ENCODE data around the gene MADD.
"Not testable (repeated sequence)": the region's sequence is repeated elsewhere in the genome, so short reads cannot be mapped to it uniquely, and the experiment has no call there.

The MADD gene

DNA sequence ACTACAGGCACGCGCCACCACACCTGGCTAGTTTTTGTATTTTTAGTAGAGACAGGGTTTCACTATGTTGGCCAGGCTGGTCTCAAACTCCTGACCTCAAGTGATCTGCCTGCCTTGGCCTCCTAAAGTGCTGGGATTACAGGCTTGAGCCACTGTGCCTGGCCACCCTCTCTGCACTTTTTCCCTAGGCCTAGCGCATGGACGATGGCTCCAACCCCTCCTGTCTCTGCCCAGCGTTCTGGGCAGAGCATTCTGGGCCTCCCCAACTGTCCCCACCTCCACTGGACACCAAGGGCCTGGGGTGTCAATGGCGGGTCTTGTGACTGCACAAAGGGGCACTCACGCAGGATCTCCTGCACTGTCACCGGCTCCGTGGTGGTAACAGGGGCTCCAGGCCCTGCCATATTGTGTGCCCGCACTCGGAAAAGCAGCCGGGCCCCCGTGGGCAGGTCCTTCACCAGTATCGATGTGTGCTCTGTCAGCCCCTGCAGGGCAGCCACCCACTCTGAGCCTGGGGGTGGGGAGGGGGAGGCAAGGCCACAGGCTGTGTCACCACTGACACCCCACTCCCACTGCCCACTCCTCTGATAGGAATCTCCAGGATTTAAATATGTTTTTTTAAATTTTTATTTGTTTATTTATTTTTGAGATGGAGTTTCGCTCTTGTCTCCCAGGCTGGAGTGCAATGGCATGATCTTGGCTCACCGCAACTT, 64.9 kb downstream of the MADD start:
- not testable (repeated sequence) for FAIRE-seq; DNase-seq (ENCODE audit: insufficient read length, low spot score)

DNA sequence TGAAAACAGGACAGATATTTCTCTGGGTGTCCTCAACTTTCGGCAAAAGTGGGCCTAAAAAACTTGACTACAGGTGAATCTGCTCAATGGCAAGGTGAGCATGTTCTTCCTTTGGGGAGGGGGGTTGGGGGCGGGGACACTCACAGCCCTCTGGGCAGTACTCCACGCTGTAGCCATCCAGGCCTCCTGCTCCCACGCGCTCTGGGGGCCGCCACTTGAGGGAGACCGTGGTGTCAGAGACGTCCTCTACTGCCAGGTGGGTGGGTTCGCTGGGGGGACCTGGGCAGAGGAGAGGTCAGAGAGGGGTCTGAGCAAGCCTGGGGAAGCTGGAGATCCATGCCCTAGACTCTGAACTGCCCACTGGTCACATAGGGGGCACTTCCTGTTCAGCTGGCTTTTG, 65.8 kb downstream of the MADD start:
- FAIRE-seq (no peak), DNase-seq (ENCODE audit: insufficient read length, low spot score) (no peak)

DNA sequence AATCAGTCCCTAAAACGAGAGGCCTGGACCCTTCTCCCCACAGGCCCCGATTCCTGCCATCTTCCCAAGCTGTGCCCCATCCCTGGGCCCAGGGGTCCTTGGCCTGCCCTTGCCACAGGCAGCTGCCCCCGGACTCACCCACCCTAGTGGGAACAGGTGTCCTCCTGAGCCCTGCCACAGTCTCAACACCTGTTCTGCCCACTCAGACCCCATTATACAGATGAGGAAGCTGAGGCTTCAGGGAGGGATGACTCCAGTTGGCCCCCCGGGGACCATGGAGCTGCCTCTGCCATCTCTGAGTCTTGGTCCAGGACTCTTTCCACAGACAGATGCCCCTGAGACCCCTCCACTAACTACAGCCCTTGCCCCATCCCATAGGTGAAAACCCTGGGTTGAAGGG, 66.7 kb downstream of the MADD start:
- no peak for FAIRE-seq
- DNase-seq (ENCODE audit: insufficient read length, low spot score): no peak

DNA sequence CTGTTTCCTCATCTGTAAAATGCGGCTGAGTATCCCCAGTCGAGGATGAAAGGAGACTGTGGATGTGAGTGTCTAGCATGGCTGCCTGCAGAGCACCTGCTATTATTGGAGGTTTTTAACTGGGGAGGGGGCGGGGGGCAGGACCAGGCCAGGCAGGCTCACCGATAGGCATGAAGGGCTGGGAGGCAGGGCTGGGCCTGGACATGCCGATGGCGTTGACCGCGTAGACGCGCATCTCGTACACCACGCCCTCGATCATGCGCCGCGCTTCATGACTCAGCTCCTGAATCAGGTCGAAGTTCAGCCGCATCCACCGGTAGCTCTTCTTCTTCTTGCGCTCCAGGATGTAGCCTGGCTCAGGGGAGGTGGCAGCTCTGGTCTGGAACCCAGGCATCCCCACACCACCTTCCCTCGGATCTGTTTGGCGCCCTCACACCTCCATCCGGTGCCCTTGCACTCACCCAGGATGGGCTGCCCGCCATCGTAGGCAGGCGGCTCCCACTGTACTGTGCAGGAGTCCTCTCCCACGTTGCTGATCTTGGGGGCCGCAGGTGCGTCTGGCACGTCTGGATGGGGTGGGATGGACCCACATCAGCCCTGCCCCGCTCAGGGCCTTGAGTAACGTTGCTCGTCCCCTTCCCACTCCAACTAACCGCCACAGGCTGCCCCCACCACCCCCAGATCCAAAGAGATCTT, 67.4 kb downstream of the MADD start:
- no peak for FAIRE-seq
- DNase-seq (ENCODE audit: insufficient read length, low spot score): no peak

DNA sequence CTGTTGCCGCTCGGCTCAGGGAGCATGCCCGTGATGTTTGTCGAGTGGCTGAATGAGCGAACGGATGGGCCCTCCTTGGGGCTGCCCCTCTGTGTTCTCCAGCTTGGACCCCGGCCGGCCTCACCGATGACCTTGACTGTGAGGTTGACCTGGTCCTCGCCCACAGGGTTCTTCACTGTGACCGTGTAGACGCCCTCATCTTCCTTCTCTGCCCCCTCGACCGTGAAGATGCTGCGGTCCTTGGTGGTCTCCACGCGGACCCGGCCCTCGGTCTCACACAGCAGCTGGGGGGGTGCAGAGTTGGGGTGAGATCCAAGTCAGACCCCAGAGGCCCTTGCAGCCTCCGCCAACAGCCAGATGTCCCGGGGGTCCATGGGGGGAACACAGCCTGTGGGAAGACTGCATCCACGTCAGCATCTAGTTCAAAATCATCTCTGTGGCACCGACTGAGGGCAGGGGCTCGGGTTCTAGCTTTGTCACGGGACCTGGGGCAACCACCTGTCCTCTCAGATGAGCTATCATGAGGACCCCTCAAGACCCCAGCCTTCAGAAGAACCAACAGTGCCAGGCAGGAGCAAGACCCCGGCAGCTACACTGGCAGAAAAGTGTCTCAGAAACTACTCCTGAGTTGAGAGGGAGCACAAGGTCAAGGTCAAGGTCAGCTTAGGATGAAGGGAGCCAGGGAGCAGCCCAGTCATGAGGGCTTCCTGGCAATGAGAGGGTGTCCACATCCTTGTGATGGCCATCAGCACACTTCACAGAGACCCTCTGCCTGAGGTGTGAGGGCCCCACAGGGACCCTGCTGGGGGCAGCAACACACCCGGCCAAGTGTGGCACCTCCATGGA, 68.7 kb downstream of the MADD start:
- DNase-seq (ENCODE audit: insufficient read length, low spot score): no peak
- FAIRE-seq: no peak

DNA sequence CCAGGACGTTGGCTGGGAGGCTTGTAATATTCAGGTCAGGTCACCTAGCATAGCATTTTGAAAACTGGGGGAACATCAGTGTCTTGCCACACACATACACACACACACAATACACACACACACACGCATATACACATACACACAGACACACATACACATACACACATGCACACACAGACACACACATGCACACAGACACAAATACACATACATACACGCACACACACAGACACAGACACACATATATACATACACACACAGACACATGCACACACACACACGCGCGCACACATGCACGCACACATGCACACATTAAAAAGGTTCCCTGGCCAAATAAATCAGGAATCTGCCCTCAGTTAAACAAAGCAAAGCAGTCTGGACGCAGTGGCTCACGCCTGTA, 70.1 kb downstream of the MADD start:
- DNase-seq (ENCODE audit: insufficient read length, low spot score) (no peak), FAIRE-seq (peak; percentile 88)

DNA sequence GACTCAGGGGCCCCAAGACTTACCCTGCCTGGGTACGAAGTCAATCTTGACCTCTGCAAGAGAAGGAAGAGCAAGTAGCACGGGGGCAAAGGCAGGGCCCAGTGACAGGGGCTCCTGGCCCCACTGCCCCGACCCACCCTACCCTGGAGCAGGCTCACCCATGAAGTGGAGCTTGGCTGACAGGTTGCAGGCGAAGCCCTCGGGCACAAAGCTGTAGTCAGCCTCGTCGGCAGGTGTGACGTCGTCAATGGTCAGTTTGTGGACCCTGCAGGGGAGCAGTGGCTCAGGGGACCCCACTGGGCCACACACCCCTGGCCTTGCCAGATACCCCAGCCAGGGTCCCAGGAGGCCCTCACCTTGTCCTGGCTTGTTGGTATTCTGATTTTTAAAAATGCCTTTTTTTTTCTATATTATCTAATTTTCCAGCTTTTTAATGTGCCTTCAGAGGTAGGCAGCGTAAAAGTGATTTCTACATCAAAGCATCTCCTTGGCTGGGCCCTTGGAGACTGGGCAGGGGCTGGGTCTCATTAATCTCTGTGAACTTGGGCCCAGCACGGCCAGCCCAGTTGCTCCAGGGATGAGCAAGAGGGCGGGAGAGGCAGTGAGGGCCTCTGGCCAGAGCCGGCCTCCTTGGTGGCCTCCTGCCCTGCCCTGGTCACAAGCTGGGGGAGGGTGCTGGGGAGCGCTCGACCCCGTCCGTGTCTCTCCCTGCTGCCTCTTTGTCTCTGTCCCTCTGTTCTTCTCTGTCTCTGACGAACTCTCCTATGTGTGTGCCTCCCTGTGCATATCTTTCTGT, 71.2 kb downstream of the MADD start:
- FAIRE-seq (no peak), DNase-seq (ENCODE audit: insufficient read length, low spot score) (no peak)

DNA sequence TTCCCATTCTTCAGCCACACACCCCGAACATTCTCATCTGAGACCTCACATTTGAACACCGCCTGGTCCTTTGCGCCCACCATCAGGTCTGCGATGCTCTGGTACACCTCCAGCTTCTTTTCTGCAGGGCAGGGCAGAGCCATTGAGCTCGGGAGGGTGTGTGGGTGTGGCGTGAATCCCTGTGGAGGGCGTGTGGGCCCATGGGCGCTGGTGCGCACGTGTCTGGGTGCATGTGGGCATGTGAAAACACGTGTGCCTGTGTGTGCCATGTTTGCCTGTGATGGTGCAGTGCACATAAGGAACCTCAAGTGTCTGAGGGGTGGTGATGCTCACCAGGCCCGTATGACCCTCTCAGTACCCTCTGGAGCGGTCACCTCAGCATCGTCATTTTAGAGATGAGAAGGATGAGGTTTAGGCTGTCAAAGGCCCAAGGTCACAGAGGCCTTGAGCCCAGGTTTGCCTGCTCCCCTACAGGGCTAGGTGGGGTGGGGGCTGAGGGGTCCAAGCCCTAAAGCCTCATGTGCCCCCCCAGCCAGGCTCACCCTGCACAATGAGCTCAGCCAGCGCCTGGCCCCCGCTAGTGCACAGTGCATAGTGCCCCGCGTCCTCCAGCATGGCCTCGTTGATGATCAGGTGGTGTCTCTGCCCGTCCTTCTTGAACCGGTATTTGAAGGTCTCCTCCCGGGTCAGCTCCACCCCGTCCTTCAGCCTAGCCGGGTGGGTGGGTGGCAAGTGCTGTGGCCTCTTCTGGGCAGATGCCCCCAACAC, 72.3 kb downstream of the MADD start:
- FAIRE-seq: no peak
- DNase-seq (ENCODE audit: insufficient read length, low spot score): no peak

DNA sequence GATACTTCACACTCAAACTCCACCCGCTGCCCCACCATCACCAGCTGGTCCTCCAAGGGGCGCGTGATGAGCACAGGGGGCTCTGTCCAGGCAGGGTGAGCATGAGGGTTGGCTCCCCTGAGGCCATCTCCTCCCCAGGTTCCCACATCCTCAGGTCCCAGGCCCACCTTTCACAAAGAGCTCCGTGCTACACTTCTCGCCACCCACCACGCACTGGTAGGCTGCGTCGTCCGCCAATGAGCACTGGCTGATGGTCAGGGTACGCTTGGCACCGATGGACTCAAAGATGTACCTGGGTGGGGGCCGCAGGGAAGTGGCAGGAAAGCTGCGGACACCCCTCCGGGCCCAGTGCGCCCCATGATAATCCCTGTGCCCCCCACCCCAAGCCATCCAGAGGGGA, 72.9 kb downstream of the MADD start:
- DNase-seq (ENCODE audit: insufficient read length, low spot score) (no peak), FAIRE-seq (no peak)

DNA sequence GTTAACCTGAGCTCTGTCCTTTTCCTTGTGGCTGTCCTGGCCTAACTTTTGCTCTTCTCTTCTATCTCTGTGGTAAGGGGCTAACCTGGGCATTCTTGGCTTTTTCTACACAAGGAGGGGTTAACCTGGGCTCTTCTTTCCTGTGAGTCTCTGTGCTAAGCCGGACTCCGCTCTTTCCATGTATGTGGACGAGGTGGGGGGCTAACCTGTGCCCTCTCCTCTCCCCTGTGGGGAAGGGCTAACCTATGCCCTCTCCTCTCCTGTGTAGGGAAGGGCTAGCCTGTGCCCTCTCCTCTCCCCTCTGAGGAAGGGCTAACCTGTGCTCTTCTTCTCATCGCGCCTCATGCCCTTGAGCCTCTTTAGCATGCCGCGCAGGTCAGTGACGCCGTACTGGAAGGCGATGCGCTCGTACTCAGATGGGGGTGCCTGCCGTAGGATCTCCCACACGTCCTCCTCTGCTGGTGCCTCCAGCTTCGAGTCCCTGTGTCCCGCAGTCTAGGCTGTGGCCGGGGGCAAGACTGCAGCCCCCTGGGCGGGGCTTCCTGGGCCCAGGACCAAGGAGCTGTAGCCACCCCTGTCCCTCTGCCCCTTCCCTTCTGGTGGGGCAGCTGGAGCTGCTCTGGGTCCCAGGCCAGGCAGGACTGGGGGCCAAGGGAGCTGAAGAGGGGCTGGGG, 76.1 kb downstream of the MADD start:
- peak; percentile 23 for FAIRE-seq
- DNase-seq (ENCODE audit: insufficient read length, low spot score): no peak

DNA sequence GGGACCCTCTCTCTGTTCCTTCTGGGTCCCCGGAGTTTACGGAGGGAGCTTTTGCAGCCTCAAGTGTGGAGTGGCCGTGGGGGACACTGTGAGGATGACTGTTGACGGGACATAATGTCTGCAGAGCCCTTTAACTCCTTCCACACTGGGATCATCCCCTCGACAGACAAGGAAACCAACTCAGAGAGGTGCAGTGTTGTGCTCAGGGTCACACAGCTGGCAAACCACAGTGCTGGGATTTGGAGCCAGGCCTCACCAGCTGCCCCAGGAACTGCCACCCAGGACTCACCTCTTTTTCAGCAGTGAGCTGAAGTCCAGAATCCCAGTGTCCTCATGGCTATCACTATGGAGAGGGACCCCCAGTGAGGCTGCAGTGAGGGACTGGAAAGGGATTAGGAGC, 77.2 kb downstream of the MADD start:
- no peak for FAIRE-seq
- no peak for DNase-seq (ENCODE audit: insufficient read length, low spot score)

DNA sequence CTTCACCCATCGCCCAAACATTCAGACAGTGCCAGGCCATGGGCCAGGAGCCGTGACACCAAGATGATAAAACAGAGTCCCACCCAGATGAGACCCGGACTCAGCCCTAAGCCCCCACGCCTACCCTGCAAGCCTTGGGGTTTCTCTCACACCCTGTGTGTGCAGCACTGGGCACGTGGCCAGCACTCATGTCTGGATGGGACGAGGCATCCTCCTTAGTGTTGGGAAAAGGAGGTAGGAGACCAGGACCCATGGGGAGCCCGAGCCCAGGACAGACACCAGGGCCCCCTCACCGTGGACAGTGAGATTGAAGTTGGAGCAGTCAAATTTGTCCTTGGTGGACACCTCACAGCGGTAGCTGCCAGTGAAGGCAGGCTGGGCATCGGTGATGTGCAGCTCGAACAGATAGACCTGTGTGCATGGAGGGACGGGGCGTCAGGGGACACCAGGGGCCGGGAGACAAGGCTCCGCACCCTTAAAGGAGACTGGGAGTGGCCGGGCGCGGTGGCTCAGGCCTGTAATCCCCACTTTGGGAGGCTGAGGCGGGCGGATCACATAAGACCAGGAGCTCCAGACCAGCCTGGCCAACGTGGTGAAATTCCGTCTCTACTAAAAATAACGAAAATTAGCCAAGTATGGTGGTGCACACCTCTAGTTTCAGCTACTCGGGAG, 78.3 kb downstream of the MADD start:
- DNase-seq (ENCODE audit: insufficient read length, low spot score): no peak
- FAIRE-seq: no peak

DNA sequence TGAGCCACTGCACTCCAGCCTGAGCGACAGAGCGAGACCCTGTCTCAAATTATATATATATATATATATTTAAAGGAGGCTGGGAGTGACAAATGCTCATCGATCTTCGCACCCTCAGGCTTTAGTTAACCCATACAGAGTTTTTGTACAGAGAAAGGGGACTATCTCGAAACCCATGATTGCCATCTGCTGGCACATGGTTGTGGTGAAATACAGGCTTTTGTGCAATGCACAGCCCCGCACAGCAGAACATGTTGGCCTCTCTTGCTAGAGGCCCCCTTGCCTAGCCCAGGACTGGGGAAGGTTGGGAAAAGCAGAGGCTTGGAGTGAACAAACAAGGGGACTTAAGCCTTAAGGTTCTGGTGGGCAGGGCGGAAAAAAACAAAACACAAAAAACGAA, 78.9 kb downstream of the MADD start:
- FAIRE-seq (no peak), DNase-seq (ENCODE audit: insufficient read length, low spot score) (peak; percentile 53)

DNA sequence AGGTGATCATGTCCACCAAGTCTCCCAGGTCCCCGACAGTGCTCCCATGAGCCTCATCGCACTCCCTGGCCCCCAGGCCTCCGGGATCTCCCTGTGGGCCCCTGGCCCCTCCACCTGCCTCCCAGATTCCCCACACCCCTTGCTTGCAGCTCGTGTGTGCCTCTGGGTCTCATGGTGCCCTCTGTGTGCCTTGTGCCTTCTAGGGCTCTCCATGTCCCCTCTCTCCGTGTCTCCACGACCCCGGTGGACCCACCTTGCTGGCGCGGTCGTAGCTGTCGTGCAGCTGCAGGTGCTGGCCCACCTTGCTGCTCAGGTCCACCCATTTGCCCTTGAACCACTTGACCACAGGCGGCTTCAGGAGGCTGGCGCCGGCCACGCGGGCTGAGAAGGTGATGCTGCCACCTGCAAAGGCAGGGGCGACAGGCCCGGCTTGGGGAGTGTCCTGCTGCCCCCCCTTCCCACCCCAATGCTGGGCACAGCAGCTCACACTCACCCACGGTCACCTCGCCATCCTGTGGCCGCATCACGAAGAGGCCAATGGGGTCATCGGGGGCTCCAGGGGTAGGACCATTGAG, 79.7 kb downstream of the MADD start:
- DNase-seq (ENCODE audit: insufficient read length, low spot score) (no peak), FAIRE-seq (peak; percentile 20)

DNA sequence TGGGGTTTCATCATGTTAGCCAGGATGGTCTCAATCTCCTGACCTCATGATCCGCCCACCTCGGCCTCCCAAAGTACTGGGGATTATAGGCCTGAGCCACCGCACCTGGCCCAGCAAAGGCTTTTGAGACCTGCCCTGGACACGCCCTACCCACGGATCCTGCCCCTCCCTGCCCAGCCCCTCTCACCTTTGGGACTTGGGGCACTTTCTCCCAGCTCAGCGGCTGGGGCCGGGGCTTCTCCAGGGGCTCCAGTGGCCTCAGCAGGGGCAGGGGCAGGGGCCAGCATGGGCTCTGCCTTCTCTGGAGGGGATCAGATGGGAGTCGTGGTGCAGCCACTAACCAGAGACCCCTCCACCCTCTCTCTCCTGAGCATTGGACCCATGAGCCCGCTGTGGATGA, 80.4 kb downstream of the MADD start:
- no peak for FAIRE-seq
- no peak for DNase-seq (ENCODE audit: insufficient read length, low spot score)

DNA sequence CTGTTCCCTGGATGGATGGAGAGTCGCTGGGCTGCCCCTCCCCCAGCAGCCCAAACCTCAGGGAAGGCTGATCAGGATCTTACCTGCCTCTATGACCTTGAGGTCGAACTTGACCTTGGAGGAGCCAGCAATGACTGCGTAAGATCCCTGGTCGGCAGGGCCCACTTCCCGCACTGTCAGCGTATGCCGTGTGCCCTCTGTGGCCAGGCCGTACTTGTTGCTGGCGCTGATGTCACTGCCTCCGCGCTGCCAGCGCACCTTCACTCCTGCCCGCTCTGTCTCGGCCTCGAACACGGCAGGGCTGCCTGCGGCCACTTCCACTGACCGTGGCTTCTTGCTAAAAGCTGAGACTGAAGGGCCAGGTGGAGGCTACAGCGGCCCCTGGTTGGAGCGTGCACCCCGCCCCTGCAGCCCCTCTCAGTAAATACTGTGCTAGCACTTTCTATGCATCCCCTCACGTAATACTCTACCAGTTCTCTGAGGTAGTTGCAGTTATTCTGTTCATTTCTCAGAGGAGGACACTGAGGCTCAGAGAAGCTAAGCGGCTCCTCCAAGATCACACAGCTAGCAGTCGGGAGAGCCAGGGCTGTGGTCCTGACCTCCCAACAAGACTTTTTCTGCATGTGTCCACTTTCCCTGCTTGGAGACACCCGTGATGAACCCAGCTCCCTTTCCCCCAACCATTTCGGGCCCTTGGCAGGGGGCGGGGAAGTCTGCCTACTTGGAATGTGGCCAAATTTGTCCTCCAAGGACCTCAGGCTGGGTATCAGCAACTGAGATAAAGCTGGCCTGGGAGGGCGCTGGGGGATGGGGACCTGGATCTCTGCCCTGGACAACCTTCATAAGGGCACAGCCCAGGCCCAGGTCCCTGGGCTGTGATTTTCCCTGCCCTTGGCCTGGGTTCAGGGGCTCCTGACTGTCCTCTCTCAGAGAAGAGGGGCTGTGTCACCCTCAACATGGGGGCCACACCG, 81.5 kb downstream of the MADD start:
- FAIRE-seq: no peak

DNA sequence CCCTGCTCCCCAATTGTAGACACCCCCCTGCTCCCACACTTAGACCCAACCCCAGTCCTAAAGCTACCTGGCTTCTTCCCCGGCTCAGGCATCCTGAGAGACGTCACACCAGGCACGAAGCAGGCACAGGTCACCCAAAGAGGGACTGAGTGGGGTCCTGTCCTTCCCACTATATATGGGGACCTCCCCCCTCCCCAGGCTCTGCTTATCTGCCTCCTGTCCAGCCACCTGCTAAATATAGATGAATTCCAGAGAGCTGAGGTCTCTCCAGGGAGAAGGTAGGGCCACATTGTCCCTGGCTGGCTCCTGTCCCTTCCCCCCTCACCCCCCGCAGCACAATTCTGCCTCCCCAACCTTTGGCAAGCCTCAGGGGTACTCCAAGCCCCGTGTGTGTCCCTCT, 82.6 kb downstream of the MADD start, which contains the start of gene MYBPC3:
TSS of gene MYBPC3 (minus strand) at position 147 of the 400 bp plus-strand sequence. CDS start at position 92, 55 bp downstream.
- DNase-seq (ENCODE audit: insufficient read length, low spot score): no peak
- FAIRE-seq: no peak

More for the DNA sequence above, 81.5 kb downstream of the MADD start:
- no peak for DNase-seq (ENCODE audit: insufficient read length, low spot score)
